Gastroesophageal sphincter (tissue), 4 donors: ENCODE results near the gene IL13. TPM values are rescaled to one million over a fixed set of nuclear protein-coding genes. Genes with fewer than 3 reads are reported as not detected.

Experiments
- ATAC-seq: fragments of 150-250 bp; one replicate; pipeline ENCODE4 v1.9.1; 2016; ENCODE audit warnings: mild to moderate bottlenecking, moderate library complexity
- H3K27ac ChIP-seq, 4 donors: fragments of 200-600 bp; sonication (generic) in 3 of 4; 1 replicate in 3 of 4; 2 replicates in 1 of 4; pipeline ENCODE4 v1.5.1; 2016 to 2019
- H3K27me3 ChIP-seq: fragments of 200-600 bp; sonication (generic); one replicate; pipeline ENCODE4 v1.5.1; 2019
- H3K36me3 ChIP-seq, 2 donors: fragments of 200-600 bp; sonication (generic); one replicate each; pipeline ENCODE4 v1.5.1; 2019; ENCODE audit warnings: control low read depth in 1 of 2
- H3K4me1 ChIP-seq, 3 donors: fragments of 200-600 bp; sonication (generic); 1 replicate in 2 of 3; 2 replicates in 1 of 3; pipeline ENCODE4 v1.5.1; 2016 to 2019; ENCODE audit warnings: control low read depth in 2 of 3
- H3K4me3 ChIP-seq, 2 donors: fragments of 200-600 bp; sonication (generic); one replicate each; pipeline ENCODE4 v1.5.1; 2019; ENCODE audit warnings: mild to moderate bottlenecking in 1 of 2, moderate library complexity in 1 of 2
- H3K9me3 ChIP-seq, 3 donors: fragments of 200-600 bp; sonication (generic); one replicate each; pipeline ENCODE4 v1.5.1; 2017 to 2019; ENCODE audit warnings: control low read depth in 2 of 3
- EP300 ChIP-seq: sonication (generic); formaldehyde crosslinking; IDR thresholded peaks from one replicate; pipeline ENCODE4 v1.6.1; 2017; ENCODE audit warnings: antibody characterized with exemption, mild to moderate bottlenecking
- POLR2A ChIP-seq, 2 donors: fragments of 450-650 bp; IDR thresholded peaks; one replicate each; pipeline ENCODE4 v1.6.1; 2017; ENCODE audit warnings: antibody characterized with exemption in 2 of 2, mild to moderate bottlenecking in 2 of 2, moderate library complexity in 1 of 2
- POLR2AphosphoS5 ChIP-seq: sonication (generic); formaldehyde crosslinking; IDR thresholded peaks from one replicate; pipeline ENCODE4 v1.6.1; 2017; ENCODE audit warnings: antibody characterized with exemption
- WGBS, 2 donors: methylation state at CpG; one replicate each; pipeline ENCODE4 v1.1.5; 2018; ENCODE audit warnings: low coverage in 1 of 2; 5-methylcytosine and 5-hydroxymethylcytosine counted together
- total RNA-seq, 4 donors: library from RNA; depleted of rRNA; stranded (reverse); fragments of >200 nt; gene quantifications; one replicate each; pipeline ENCODE4 v1.1.0, GENCODE V29; 2016
- TF ChIP-seq, protein P1 (sequence below), 4 experiments: fragments of 200-600 bp in 2 of 4; fragments of 450-650 bp in 2 of 4; sonication (generic) in 1 of 4; IDR thresholded peaks; one replicate each; pipeline ENCODE4 v1.5.1; 2017 to 2019; ENCODE audit warnings: antibody characterized with exemption in 4 of 4, mild to moderate bottlenecking in 2 of 4, moderate library complexity in 2 of 4

Gene IL13
- total RNA-seq, 4 donors from 2014 or later, result not detected

DNA sequence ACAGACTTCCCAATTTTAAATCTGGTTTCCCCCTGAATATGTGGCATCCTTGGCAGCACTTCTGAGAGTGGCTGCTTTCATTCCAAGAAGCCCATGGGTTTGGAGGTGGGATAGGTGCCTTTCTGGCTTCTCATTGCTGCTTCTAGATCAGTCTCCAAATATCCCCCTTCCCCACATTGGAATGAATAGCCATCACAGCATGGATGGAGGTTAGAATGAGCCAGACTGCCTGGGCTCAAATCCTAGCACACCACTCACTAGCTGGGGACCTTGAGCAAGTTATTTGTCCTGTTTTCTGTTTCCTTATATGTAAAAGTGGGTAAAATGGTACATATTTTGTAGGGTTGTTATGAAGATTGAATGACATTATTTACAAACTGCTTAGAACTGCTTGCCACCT is 13.8 kb upstream of the IL13 start:
- no peak overlapping the region for H3K4me3 ChIP-seq
- ATAC-seq, result no peak
- no peaks in the 10 kb centered on the region for H3K27me3 ChIP-seq
- H3K9me3 ChIP-seq, result peaks cover 0 to 18% (median 0%) of the 10 kb centered on the region in 3 donors
- H3K4me1 ChIP-seq, result no peaks in the 10 kb centered on the region
- H3K27ac ChIP-seq, result no peak overlapping the region
- peaks cover 0 to 61% of the 10 kb centered on the region in 2 donors for H3K36me3 ChIP-seq
- TF ChIP-seq, protein P1, sequence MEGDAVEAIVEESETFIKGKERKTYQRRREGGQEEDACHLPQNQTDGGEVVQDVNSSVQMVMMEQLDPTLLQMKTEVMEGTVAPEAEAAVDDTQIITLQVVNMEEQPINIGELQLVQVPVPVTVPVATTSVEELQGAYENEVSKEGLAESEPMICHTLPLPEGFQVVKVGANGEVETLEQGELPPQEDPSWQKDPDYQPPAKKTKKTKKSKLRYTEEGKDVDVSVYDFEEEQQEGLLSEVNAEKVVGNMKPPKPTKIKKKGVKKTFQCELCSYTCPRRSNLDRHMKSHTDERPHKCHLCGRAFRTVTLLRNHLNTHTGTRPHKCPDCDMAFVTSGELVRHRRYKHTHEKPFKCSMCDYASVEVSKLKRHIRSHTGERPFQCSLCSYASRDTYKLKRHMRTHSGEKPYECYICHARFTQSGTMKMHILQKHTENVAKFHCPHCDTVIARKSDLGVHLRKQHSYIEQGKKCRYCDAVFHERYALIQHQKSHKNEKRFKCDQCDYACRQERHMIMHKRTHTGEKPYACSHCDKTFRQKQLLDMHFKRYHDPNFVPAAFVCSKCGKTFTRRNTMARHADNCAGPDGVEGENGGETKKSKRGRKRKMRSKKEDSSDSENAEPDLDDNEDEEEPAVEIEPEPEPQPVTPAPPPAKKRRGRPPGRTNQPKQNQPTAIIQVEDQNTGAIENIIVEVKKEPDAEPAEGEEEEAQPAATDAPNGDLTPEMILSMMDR (IDR thresholded peaks at IDR 0.05), result no peak
- TF ChIP-seq POLR2AphosphoS5, result no peak

DNA sequence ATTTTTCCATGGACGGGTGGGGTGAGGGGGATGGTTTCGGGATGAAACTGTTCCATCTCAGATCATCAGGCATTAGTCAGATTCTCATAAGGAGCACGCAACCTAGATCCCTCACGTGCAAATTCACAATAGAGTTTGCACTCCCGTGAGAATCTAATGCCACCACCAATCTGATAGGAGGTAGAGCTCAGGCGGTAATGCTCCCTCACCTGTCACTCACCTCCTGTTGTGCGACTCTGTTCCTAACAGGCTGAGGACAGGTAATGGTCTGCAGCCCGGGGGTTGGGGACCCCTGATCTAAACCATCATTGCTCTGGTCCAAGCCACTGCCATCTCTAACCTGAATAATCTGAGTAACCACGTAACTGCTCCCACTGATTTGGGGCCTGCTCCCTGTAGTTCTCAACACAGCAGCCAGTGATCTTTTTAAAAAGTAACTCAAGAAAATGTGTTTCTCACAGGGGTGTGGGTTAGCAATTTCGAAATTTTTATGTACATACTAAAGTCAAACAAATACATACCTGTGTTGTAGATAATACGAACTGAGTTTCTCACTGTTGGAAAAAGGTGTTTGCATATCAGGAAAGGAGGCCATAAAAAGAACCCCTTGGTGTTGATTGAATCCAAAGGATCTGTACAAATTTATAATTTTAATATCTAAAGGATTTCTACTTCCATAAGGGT is 11.2 kb upstream of the IL13 start:
- TF ChIP-seq, protein P1 (IDR thresholded peaks at IDR 0.05), result no peak
- no peak for TF ChIP-seq EP300
- no peak for TF ChIP-seq POLR2AphosphoS5
- no peak for TF ChIP-seq POLR2A (IDR thresholded peaks at IDR 0.05)
- Histone ChIP-seq H3K27ac (no peak overlapping the region), H3K4me1 (no peaks in the 10 kb centered on the region), H3K9me3 (peaks cover 0 to 18% (median 0%) of the 10 kb centered on the region in 3 donors), H3K4me3 (no peak overlapping the region), H3K36me3 (peaks cover 0 to 35% of the 10 kb centered on the region in 2 donors), H3K27me3 (no peaks in the 10 kb centered on the region)
- no peak for ATAC-seq
- 85 to 99% methylated on average over 6 to 7 of the region's 11 CpGs for WGBS, 2 donors

DNA sequence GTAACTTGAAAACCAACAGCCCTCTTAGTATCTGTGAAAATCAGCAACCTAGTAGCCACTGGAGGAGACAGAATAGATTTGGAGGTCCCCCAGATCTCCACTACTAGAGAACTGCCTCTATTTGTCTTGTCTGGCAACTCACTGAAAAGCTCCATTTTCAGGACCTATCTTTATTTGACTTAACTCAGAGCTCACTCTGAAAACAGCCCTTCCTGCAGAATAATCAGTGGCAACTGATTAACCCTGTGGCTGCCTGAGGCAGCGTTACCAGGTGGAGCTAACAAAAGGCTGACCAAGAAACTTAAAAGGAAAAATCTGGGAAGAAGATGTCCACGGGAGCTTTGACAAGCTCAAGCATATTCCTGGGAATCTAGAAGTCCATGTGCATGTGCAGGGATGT is 10.5 kb upstream of the IL13 start:
- Histone ChIP-seq H3K4me3 (no peak overlapping the region), H3K4me1 (no peaks in the 10 kb centered on the region), H3K27ac (no peak overlapping the region), H3K9me3 (peaks cover 0 to 18% (median 0%) of the 10 kb centered on the region in 3 donors), H3K36me3 (peaks cover 0 to 28% of the 10 kb centered on the region in 2 donors), H3K27me3 (no peaks in the 10 kb centered on the region)
- ATAC-seq, result no peak
- TF ChIP-seq, protein P1 (IDR thresholded peaks at IDR 0.05), result no peak
- no peak for TF ChIP-seq POLR2A (IDR thresholded peaks at IDR 0.05)
- no peak for TF ChIP-seq POLR2AphosphoS5
- no peak for TF ChIP-seq EP300
- WGBS, 2 donors, result 93 to 100% methylated on average over 2 of the region's 2 CpGs

DNA sequence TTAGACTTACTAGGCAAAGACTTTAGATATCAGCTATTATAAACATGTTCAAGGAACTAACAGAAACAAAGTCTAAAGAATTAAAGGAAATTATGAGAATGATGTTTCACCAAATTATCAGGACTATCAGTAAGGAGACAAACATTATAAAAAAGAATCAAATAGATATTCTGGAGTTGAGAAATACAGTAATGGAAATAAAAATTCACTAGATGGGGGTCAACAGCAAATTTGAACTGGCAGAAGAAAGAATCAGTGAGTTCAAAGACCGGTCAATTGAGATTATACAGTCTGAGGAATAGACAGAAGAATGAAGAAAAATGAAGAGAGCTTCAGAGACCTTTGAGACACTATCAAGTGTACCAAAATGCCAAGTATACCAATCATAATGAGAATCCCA is 9.6 kb upstream of the IL13 start:
- no peak overlapping the region for H3K4me3 ChIP-seq
- no peaks in the 10 kb centered on the region for H3K4me1 ChIP-seq
- H3K27ac ChIP-seq, result no peak overlapping the region
- peaks cover 0 to 19% of the 10 kb centered on the region in 2 donors for H3K36me3 ChIP-seq
- no peaks in the 10 kb centered on the region for H3K27me3 ChIP-seq
- peaks cover 0 to 18% (median 0%) of the 10 kb centered on the region in 3 donors for H3K9me3 ChIP-seq
- 100% methylated on average over 1 of the region's 1 CpG for WGBS, 2 donors
- ATAC-seq, result no peak
- TF ChIP-seq EP300 (no peak), POLR2A (IDR thresholded peaks at IDR 0.05) (no peak), POLR2AphosphoS5 (no peak)
- TF ChIP-seq, protein P1 (IDR thresholded peaks at IDR 0.05), result no peak

DNA sequence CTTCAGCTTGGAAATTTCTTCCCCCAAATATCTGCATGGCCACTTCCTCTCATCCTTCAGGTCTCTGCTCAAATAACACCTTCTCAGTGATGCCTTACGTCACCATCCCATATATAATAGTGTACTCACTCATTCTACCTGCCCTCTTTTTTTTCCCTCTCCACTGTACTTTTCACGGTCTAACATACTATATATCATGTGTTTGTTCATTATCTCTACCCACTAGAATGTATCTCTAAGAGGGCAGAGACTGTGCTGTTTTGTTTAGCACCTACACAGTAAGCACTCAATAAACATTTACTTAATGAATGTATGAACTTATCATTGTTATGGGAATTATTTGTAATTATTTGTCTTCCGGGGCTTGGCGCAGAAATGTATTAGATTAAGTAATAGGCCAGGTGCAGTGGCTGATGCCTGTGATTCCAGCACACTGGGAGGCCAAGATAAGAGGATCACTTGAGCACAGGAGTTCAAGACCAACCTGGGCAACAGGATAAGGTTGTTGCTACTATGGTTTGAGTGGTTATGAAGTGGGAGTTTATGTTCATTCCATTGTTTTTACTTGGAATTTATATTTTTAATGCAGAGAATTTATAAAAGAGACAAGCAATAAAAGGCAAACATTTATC is 6.0 kb upstream of the IL13 start:
- Histone ChIP-seq H3K4me1 (peaks cover 0 to 15% (median 5%) of the 10 kb centered on the region in 3 donors), H3K4me3 (no peak overlapping the region), H3K27ac (no peak overlapping the region), H3K36me3 (no peaks in the 10 kb centered on the region), H3K27me3 (peaks cover 31% of the 10 kb centered on the region), H3K9me3 (peaks cover 0 to 18% (median 0%) of the 10 kb centered on the region in 3 donors)
- no peak for ATAC-seq
- 80 to 85% methylated on average over 3 to 4 of the region's 4 CpGs for WGBS, 2 donors
- TF ChIP-seq POLR2AphosphoS5, result no peak
- TF ChIP-seq POLR2A (IDR thresholded peaks at IDR 0.05), result no peak
- no peak for TF ChIP-seq EP300
- TF ChIP-seq, protein P1 (IDR thresholded peaks at IDR 0.05), result no peak
